Measurements from ENCODE around the gene ANKRD27. TPM values are rescaled to one million over a fixed set of nuclear protein-coding genes. Genes with fewer than 3 reads are reported as not detected.

ANKRD27 gene
- total RNA-seq, 1 donor: 31.5 TPM

- no peak for DNase-seq (ENCODE audit: insufficient read length, low spot score, missing footprints)
- Histone ChIP-seq H4K20me1 (ENCODE audit: insufficient read depth, low read length) (no peaks in the 10 kb centered on the region), H2AFZ (ENCODE audit: low read length) (no peak overlapping the region), H3K27me3 (ENCODE audit: insufficient read depth, low read length) (no peaks in the 10 kb centered on the region), H3K36me3 (ENCODE audit: insufficient read depth, low read length) (peaks cover 13% of the 10 kb centered on the region), H3K4me3 (ENCODE audit: insufficient read depth, low read length) (no peak overlapping the region), H3K4me1 (ENCODE audit: insufficient read depth, low read length) (no peaks in the 10 kb centered on the region), H3K4me2 (ENCODE audit: insufficient read depth, low read length) (no peak overlapping the region), H3K9me3 (ENCODE audit: low read depth, low read length) (no peaks in the 10 kb centered on the region), H3K27ac (ENCODE audit: low read depth, low read length) (no peak overlapping the region), H3K79me2 (ENCODE audit: insufficient read depth, low read length) (peaks cover 4% of the 10 kb centered on the region)
- TF ChIP-seq, protein P1, sequence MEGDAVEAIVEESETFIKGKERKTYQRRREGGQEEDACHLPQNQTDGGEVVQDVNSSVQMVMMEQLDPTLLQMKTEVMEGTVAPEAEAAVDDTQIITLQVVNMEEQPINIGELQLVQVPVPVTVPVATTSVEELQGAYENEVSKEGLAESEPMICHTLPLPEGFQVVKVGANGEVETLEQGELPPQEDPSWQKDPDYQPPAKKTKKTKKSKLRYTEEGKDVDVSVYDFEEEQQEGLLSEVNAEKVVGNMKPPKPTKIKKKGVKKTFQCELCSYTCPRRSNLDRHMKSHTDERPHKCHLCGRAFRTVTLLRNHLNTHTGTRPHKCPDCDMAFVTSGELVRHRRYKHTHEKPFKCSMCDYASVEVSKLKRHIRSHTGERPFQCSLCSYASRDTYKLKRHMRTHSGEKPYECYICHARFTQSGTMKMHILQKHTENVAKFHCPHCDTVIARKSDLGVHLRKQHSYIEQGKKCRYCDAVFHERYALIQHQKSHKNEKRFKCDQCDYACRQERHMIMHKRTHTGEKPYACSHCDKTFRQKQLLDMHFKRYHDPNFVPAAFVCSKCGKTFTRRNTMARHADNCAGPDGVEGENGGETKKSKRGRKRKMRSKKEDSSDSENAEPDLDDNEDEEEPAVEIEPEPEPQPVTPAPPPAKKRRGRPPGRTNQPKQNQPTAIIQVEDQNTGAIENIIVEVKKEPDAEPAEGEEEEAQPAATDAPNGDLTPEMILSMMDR (IDR thresholded peaks at IDR 0.05; ENCODE audit: extremely low read depth, low read depth, low read length): no peak
Observed at GRCh38 chr19:32650671-32651070, 24.3 kb downstream of the ANKRD27 start.

DNA sequence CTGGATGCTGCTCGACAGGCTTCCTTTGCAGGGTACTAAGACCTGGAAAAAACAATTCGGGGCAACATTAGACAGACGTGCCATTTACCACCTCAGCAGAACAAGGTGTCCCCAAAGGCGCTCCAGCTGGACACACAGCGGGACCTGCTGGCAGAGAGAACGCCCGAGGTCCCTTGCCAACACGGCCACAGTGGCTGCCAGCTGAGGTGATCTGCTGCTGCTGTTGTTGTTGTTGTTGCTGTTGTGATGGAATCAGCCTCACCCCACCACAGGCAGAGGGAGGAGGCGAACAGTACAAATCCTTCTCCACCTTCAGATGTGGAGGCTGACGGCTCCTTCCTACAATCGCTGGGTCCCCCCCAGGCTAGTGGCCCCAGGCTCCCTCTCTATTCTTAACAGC is 25.2 kb downstream of the ANKRD27 start:
- Histone ChIP-seq H3K27ac (ENCODE audit: low read depth, low read length) (no peak overlapping the region), H3K79me2 (ENCODE audit: insufficient read depth, low read length) (peaks cover 4% of the 10 kb centered on the region), H3K9me3 (ENCODE audit: low read depth, low read length) (no peaks in the 10 kb centered on the region), H3K4me1 (ENCODE audit: insufficient read depth, low read length) (no peaks in the 10 kb centered on the region), H3K36me3 (ENCODE audit: insufficient read depth, low read length) (peaks cover 15% of the 10 kb centered on the region), H3K27me3 (ENCODE audit: insufficient read depth, low read length) (no peaks in the 10 kb centered on the region), H3K4me2 (ENCODE audit: insufficient read depth, low read length) (no peak overlapping the region), H2AFZ (ENCODE audit: low read length) (no peak overlapping the region), H4K20me1 (ENCODE audit: insufficient read depth, low read length) (no peaks in the 10 kb centered on the region), H3K4me3 (ENCODE audit: insufficient read depth, low read length) (no peak overlapping the region)
- no peak for DNase-seq (ENCODE audit: insufficient read length, low spot score, missing footprints)
- TF ChIP-seq, protein P1 (IDR thresholded peaks at IDR 0.05; ENCODE audit: extremely low read depth, low read depth, low read length): no peak

GRCh38 chr19:32647361-32647760 is 27.6 kb downstream of the ANKRD27 start:
- peak; percentile 51 for DNase-seq (ENCODE audit: insufficient read length, low spot score, missing footprints)

DNA sequence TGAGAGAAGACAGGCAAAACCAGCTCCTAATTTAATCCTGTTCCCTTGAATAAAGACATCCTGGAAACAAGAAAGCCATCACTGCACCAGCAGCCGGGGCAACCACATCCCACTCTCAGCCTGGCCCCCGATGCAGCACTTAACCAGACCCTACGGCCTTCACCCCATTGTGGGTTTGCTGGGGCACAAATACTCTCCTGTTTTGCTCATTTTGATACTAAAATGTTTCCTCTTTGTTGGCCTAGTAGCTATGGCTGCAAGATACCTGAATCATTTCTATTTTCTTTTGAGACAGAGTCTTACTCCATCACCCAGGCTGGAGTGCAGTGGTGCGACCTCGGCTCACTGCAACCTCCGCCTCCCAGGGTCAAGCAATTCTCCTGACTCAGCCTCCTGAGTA is 28.4 kb downstream of the ANKRD27 start:
- TF ChIP-seq, protein P1 (IDR thresholded peaks at IDR 0.05; ENCODE audit: extremely low read depth, low read depth, low read length): no peak
- Histone ChIP-seq H3K27ac (ENCODE audit: low read depth, low read length) (no peak overlapping the region), H4K20me1 (ENCODE audit: insufficient read depth, low read length) (no peaks in the 10 kb centered on the region), H3K27me3 (ENCODE audit: insufficient read depth, low read length) (no peaks in the 10 kb centered on the region), H3K4me3 (ENCODE audit: insufficient read depth, low read length) (no peak overlapping the region), H3K4me1 (ENCODE audit: insufficient read depth, low read length) (no peaks in the 10 kb centered on the region), H3K4me2 (ENCODE audit: insufficient read depth, low read length) (no peak overlapping the region), H3K79me2 (ENCODE audit: insufficient read depth, low read length) (peaks cover 2% of the 10 kb centered on the region), H2AFZ (ENCODE audit: low read length) (no peak overlapping the region), H3K36me3 (ENCODE audit: insufficient read depth, low read length) (peaks cover 35% of the 10 kb centered on the region), H3K9me3 (ENCODE audit: low read depth, low read length) (no peaks in the 10 kb centered on the region)
- no peak for DNase-seq (ENCODE audit: insufficient read length, low spot score, missing footprints)

More at GRCh38 chr19:32647361-32647760, 27.6 kb downstream of the ANKRD27 start:
- Histone ChIP-seq H3K4me1 (ENCODE audit: insufficient read depth, low read length) (no peaks in the 10 kb centered on the region), H3K27ac (ENCODE audit: low read depth, low read length) (no peak overlapping the region), H3K79me2 (ENCODE audit: insufficient read depth, low read length) (peaks cover 4% of the 10 kb centered on the region), H3K36me3 (ENCODE audit: insufficient read depth, low read length) (peaks cover 27% of the 10 kb centered on the region), H3K9me3 (ENCODE audit: low read depth, low read length) (no peaks in the 10 kb centered on the region), H2AFZ (ENCODE audit: low read length) (no peak overlapping the region), H3K4me3 (ENCODE audit: insufficient read depth, low read length) (no peak overlapping the region), H4K20me1 (ENCODE audit: insufficient read depth, low read length) (no peaks in the 10 kb centered on the region), H3K27me3 (ENCODE audit: insufficient read depth, low read length) (no peaks in the 10 kb centered on the region), H3K4me2 (ENCODE audit: insufficient read depth, low read length) (no peak overlapping the region)
- TF ChIP-seq, protein P1 (IDR thresholded peaks at IDR 0.05; ENCODE audit: extremely low read depth, low read depth, low read length): no peak

Measured in osteoblast (primary cell).